Liver (tissue), 2 donors: ENCODE data around the gene OR13G1.

ENCODE experiments used
- YY1 ChIP-seq: IDR thresholded peaks from 2 replicates; pipeline ENCODE4 v1.6.1; 2016; ENCODE audit warnings: antibody characterized with exemption, mild to moderate bottlenecking
- TF ChIP-seq, protein P1 (sequence below): fragments of 150-350 bp; IDR thresholded peaks from 2 replicates; pipeline ENCODE4 v1.5.1; 2017; ENCODE audit warnings: improper control_type of control experiment, low read depth, low read length; ENCODE audit not compliant: missing input control
- donor health status: healthy.

DNA sequence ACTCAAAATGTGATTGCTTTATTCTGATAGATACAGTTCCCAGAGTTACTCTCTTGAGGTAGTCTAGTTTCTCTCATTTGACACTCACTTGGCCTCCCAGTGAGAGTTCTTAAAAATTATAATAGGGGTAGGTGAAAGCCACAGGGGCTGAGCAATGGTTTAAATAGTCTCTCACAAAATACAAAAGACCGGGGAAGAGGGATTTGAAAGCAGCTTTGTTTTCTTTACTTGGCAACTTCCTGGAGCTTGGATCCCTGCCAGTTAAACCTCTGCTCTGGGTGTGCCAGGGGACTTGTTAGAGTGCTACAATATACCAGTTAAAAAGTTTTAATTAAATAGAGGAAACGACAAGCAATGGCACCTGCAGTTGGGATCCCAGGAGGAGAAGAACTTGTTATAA, 31.7 kb downstream of the OR13G1 start:
- TF ChIP-seq, protein P1, sequence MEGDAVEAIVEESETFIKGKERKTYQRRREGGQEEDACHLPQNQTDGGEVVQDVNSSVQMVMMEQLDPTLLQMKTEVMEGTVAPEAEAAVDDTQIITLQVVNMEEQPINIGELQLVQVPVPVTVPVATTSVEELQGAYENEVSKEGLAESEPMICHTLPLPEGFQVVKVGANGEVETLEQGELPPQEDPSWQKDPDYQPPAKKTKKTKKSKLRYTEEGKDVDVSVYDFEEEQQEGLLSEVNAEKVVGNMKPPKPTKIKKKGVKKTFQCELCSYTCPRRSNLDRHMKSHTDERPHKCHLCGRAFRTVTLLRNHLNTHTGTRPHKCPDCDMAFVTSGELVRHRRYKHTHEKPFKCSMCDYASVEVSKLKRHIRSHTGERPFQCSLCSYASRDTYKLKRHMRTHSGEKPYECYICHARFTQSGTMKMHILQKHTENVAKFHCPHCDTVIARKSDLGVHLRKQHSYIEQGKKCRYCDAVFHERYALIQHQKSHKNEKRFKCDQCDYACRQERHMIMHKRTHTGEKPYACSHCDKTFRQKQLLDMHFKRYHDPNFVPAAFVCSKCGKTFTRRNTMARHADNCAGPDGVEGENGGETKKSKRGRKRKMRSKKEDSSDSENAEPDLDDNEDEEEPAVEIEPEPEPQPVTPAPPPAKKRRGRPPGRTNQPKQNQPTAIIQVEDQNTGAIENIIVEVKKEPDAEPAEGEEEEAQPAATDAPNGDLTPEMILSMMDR: no peak
- no peak for TF ChIP-seq YY1
